NCI-H2227 treated with DMSO at 0.1 percent for 48 hours (cell line): Measurements from ENCODE around the gene OR6T1.

Source experiments
- DNase-seq: peaks from one replicate; lab custom pipeline; 2025; lab: John Stamatoyannopoulos, UW

Gene OR6T1, protein sequence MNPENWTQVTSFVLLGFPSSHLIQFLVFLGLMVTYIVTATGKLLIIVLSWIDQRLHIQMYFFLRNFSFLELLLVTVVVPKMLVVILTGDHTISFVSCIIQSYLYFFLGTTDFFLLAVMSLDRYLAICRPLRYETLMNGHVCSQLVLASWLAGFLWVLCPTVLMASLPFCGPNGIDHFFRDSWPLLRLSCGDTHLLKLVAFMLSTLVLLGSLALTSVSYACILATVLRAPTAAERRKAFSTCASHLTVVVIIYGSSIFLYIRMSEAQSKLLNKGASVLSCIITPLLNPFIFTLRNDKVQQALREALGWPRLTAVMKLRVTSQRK

DNA sequence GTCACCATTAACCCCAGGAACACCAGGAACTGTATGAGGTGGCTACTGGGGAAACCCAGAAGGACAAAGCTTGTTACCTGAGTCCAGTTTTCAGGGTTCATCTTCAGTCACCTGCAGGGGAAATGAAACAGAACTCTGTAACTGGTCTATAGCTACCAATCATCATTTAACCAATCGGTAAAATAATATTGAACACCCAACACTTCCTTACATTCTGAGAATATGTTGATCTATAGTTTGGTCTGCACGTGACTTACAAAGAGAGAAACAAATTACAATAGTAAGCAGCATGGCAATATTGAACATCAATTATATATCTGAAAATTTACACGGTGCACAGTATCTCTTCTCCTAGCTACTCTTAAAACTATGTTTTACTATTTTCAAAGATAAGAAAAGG lies at the start of gene OR6T1:
Gene OR6T1 (minus strand): TSS at position 101 of the 400 bp plus-strand sequence. CDS start 0 bp downstream, at position 101.
- DNase-seq: no peak

DNA sequence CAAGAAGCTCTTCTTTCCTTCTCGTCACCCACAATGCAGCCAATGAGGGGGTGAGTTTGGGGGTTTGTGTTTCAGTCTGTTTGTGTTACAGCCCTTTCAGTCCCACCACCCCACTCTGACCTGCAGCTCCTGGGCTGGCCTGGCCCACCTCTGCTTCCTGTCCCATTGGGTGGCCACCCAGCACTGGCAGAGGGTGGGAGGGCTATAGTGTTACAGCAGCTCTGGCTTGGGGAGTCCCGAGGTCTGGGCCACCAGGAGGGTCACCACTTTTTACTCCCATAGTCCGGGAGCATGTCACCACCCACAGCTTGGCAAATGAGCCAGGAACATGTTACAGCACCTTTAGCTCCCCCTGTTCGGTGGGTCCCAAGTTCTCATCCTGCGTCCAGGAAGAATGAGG lies 35.7 kb upstream of the OR6T1 start:
- no peak for DNase-seq

DNA sequence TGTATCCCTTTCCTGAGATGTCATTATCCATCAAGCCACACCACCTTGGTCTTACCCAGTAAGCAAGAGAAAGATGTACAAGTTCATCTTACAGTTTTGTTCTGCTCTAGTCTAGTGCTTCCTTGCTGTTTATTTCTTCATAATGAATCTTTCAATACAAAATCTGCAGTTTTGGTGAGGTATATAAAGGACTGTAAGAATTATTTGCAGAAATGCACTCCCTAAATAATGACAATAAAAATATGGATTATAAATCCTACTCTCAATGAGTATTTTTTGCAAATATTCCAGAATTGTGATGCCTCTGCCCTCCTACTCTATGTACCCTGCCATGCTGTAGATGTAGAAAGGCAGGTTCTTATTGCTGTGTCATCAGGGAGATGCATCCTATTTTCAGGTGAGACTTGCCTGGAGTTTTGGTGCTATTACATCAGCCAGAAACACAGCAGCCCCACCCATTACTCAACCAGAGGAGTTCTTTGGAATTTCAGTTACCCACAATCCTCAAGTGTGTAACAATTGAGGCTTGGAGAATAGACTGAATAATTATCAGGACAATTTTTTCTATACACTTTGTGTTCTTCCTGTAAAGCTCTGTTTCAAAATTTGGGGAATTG lies 34.2 kb upstream of the OR6T1 start, which contains the start of gene OR10S1:
Gene OR10S1 (minus strand): TSS at position 51 of the 617 bp plus-strand sequence. CDS start 117 bp downstream, outside the sequence.
- DNase-seq: no peak

DNA sequence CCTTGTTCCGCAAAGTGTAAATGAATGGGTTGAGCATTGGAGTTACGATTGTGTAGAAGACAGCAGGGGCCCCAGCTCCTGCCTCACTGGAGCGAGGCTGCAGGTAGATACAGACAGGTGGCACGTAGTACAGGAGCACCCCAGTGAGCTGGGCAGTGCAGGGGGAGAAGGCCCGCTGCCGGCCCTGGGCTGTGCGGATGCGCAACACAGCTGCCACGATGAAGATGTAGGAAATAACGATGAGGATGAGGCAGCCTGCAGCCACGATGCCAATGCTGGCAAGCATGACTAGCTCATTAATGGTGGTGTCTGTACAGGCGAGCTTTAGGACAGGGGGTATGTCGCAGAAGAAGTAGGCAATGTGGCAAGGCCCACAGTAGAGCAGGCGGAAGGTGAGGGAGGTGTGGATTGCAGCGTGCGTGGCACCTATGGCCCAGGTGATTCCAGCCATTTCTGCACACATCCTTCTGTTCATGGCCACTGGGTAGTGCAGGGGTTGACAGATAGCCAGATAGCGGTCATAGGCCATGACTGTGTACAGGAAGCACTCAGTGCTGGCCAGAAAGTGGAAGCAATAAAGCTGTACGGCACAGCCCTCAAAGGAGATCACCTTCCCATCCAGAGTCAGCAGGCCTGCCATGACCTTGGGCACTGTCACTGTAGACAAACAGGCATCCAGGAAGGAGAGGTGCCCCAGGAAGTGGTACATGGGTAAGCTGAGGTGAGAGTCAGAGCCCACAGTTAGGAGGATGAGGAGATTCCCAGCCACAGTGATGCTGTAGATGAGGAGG lies 33.3 kb upstream of the OR6T1 start:
- DNase-seq: no peak

DNA sequence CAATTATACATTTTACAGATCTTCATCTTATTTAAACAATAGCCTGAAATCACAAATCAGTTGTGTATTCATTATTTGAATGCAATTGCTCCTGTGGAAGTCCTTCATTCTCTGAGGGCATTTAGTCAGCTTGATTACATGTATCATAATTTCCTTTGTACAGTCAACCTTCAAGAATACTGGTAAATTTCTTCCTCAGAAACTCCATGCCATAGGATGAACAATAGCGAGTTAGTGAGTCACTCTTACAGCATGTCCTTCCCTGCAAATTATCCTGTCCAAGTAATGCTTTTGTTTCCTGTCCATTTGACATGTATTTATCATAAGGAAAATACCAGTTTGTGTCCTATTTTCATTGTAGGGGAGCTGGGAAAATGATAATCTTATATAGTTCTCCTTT lies 30.2 kb upstream of the OR6T1 start:
- DNase-seq: no peak

DNA sequence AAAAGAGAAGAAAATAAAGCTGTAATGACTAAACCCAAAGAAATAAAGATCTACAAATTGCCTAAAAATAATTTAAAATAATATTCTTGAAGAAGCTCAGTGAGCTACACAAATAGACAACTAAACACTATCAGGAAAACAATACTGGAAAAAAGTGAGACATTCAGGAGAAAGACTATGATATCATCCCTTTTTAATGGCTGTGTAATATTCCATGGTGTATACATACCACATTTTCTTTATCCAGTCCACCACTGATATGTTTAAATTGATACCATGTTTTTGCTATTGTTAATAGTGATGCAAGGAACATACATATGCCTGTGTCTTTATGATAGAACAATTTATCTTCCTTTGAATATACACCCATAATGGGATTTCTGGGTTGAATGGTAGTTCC lies 13.1 kb upstream of the OR6T1 start:
- DNase-seq: no peak

DNA sequence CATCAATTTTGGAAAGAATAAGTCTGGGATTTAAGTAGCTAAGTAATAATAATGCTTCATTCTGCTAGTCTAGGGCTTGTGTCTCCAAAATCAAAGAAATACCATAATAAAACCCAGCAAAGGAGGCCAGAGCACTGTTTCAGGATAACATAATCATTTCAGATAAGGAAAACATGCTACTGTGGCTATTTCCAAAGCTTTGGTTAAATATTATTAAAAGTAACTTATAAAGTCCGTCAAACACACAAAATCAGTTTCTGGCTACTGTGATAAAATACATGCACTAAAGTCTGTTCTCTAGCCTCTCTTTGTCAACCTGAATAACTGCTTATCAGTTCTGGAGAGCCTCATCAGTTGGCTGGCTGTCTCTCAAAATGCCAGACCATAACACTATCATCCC lies 1.5 kb upstream of the OR6T1 start:
- DNase-seq: no peak

DNA sequence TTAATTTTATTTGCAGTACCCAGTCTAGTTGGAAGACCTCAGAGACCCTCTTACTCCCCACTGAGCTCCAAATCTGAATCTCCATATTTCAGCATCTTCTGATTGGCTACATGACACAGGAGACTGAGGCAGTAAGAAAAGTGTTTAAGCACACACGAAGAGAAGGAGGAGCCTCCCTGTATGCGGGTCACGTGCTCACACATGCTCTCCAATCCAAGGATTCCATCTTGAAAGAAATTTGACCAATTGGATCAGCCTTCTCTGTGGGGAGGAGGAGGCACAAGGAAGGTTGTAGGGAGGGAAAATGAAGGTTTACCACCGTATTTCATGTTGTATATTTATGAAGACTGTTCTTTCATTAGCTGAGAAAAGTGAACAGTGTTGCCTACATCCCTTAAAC lies 1.2 kb downstream of the OR6T1 start:
- no peak for DNase-seq

DNA sequence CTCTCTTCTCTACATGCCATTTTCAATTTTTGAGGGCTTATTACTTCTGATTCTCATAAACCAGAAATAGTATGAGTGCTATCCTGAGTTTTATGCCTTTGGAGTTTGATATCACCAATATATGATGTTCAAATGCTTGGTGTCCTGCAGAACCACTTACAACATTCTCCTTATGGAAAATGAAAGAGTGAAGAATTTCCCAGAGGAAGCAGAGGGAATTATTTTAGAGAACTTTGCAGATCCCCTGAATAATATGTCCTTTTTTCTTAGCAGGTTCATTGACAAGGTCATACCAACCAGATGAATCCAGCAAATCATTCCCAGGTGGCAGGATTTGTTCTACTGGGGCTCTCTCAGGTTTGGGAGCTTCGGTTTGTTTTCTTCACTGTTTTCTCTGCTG lies 4.3 kb downstream of the OR6T1 start, which contains the start of gene OR4D5:
Gene OR4D5 (plus strand): TSS at position 301 of the 400 bp plus-strand sequence. CDS start 0 bp downstream, at position 301.
- DNase-seq: no peak

DNA sequence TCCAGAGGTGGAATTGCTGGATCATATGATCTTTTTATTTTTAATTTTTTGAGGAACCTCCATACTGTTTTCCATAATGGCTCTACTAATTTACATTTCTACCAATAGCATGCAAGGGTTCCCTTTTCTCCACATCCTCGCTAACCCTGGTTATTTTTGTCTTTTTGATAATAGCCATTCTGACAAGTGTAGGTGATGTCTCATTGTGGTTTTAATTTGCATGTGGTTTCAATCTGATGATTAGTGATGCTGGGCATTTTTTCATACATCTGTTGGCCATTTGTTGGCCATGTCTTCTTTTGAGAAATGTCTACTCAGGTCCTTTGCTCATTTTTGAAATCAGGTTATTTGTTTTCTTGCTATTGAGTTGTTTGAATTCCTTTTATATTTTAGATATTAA lies 19.6 kb downstream of the OR6T1 start:
- no peak for DNase-seq

DNA sequence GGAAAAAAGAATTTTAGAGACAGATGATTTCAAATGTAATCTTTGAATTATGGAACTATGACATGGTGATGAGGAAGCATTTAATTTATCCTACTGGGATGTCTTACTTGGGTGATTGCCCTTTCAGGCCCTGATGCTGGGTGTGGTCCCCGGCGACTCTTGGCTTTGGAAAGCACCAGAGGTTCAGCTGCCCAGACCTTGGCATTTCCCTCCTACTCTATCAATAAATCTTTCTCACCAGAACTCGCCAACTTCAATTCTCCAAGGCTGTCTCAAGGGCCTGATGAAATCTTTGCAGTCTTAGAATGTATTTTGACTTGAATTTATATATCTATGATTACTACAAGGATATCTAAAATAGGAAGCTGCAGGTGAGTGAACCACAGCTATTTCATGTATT lies 22.7 kb downstream of the OR6T1 start:
- DNase-seq: no peak

DNA sequence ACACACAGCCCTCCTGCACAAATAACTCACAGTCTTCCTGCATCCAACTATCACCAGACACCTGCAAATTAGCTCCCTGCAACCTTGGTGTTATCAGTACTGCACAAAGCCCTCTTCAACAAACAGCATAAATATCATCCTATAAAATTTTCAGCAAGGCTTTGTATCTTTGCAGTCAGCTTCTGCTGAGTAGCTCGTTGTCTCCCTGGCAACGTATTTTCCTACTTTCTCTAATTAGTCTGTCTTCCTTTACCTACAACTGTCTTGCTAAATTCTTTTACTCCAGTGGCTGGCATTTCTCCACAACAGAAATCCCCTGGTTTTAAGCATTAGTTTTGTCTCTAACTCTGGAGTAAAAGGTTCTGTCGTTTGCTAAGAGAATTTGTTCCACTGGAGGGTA lies 37.8 kb downstream of the OR6T1 start:
- no peak for DNase-seq

DNA sequence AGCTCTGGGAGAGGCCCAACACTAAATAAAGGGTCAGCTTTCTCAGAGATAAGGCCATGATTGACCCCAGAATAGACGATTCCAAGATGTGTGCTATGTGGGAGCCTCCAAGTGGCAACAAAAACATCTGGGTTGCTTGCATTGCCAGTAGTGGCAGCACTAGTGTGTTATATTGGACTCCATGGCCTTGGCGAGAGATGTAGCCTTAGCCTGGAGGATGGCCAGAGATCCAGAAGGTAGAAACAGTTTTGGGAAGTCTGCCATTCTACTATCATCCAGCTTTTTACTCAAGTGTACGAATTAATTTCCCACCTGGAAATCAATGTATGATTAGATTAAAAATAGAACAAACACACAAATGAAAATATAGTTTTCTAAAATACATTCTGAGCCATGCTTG lies 38.7 kb downstream of the OR6T1 start:
- no peak for DNase-seq

DNA sequence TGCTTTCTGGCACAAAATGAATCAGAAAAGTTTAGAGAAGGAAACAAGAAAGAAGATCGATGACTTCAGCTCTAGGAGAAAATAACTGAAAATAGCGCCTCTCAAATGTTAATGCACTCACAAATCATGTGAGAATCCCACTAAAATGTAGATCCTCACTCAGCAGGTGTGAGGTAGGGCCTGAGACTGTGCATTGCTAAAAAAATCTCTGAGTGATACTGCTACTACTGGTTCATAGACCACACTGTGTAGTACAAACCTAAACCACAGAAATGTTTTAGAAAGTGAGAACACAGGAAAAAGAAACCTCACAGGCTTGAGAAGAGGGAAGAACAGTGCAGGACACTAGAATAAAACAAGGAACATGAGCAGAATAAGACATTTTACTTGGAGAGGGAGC lies 39.7 kb downstream of the OR6T1 start:
- no peak for DNase-seq

DNA sequence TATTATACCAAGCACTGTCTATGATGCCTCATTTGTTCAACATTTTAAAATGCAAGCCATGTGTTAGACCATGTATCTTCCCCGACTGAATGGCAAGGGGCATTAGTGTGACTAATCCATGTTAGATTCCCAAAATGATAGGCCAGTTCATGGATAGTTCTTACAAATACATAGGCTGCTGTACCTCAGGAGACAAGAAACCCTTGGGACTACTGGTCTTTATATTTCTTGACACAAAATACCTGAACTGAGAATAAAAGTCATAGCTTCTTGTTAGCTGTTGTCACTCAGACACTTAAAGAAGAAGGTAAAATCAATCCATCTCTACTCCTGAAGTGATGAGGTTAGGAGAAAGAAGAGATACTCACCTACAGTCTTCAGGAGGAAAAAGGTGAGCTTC lies 41.8 kb downstream of the OR6T1 start, which contains the start of gene OR8D4:
Gene OR8D4 (plus strand): TSS at position 301 of the 400 bp plus-strand sequence. CDS start 4,265 bp downstream, outside the sequence.
- DNase-seq: no peak

DNA sequence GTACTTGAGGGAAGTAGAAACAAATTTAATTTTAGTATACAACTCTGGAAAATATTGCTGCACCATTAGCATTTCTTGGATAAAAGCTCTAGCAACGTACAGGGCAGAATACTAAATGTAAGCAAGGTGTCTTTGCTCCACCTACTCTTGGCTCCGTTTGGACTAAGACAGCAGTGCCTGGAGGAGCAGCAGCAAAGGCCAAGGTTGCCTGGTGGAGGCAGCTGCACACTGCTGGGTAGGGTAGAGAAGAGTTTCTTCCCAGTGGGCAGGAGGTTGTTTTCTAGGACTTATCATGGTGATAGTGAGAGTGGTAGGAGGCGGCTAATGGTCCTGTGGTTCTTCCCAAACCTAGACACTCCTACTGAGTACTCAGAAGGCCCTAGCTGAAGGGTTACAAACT lies 43.8 kb downstream of the OR6T1 start:
- no peak for DNase-seq
